Naive thymus-derived CD8-positive, alpha-beta T cell (primary cell): ENCODE measurements around the gene PER1. TPM values are rescaled to one million over a fixed set of nuclear protein-coding genes. Genes with fewer than 3 reads are reported as not detected.
A peak's percentile ranks its signal among the peaks of the same experiment; 100 is the strongest.
"Not testable (repeated sequence)": the region's sequence is repeated elsewhere in the genome, so short reads cannot be mapped to it uniquely, and the experiment has no call there.

Source experiments
- ATAC-seq, 2 donors: fragments of 150-1000 bp; cut with Tn5 transposase in 1 of 2; sonication (Bioruptor Pico), chemical (Tn5 transposase) in 1 of 2; 1 replicate in 1 of 2; 2 replicates in 1 of 2; pipeline ENCODE4 v1.10.0; 2021; ENCODE audit warnings: mild to moderate bottlenecking in 2 of 2, moderate library complexity in 2 of 2
- POLR2A ChIA-PET: fragments of 350-600 bp; sonication (Branson Sonifier 250); formaldehyde crosslinking; loops from one replicate; lab custom pipeline; 2021; ENCODE audit warnings: antibody characterized with exemption; lab: Charles Lee
- DNase-seq, 10 donors: peaks; one replicate each; pipeline versions ENCODE4 v3.0.0 to v3.0.0-alpha.2; 2020 to 2022
- H3K27ac Mint-ChIP-seq, 10 donors: one replicate each; pipeline ENCODE4 v1.8.0; 2020 to 2022; ENCODE audit warnings: mild to moderate bottlenecking in 10 of 10, mixed read lengths in 10 of 10, moderate library complexity in 4 of 10, inconsistent platforms in 1 of 10
- H3K27me3 Mint-ChIP-seq, 5 donors: one replicate each; pipeline ENCODE4 v1.8.0; 2021 to 2022; ENCODE audit warnings: mixed read lengths in 5 of 5
- H3K36me3 Mint-ChIP-seq, 3 donors: one replicate each; pipeline ENCODE4 v1.8.0; 2020 to 2022; ENCODE audit warnings: mixed read lengths in 3 of 3, mild to moderate bottlenecking in 2 of 3, inconsistent platforms in 1 of 3
- H3K4me1 Mint-ChIP-seq, 4 donors: one replicate each; pipeline ENCODE4 v1.8.0; 2021 to 2022; ENCODE audit warnings: mixed read lengths in 4 of 4
- H3K4me3 Mint-ChIP-seq, 10 donors: one replicate each; pipeline ENCODE4 v1.8.0; 2020 to 2022; ENCODE audit warnings: mild to moderate bottlenecking in 10 of 10, mixed read lengths in 10 of 10, moderate library complexity in 6 of 10, inconsistent platforms in 1 of 10
- H3K9me3 Mint-ChIP-seq, 9 donors: one replicate each; pipeline ENCODE4 v1.8.0; 2020 to 2022; ENCODE audit warnings: mixed read lengths in 9 of 9, mild to moderate bottlenecking in 3 of 9, inconsistent platforms in 1 of 9, moderate library complexity in 1 of 9
- polyA plus RNA-seq, 3 donors: library from polyadenylated mRNA; unstranded; fragments of 300-500 nt; fragmentation: Illumina TruSeq; gene quantifications; one replicate each; pipeline ENCODE4 v1.2.3, GENCODE V29; 2021
- total RNA-seq, 8 experiments: library from RNA in 2 of 8; stranded (reverse) in 2 of 8; gene quantifications; one replicate each; pipeline ENCODE4 v1.2.3 and lab custom pipeline; 2021 to 2026

The PER1 gene
- total and polyA plus RNA-seq, 5 experiments from 2014 or later: 6.1 to 153 (median 11.4) TPM

GRCh38 chr17:8185582-8186445 is 33.6 kb upstream of the PER1 start:
- H3K4me1 Mint-ChIP-seq: peaks cover 10 to 30% (median 20%) of the 10 kb centered on the region in 4 donors
- H3K27ac Mint-ChIP-seq: no peak overlapping the region
- no peak overlapping the region for H3K4me3 Mint-ChIP-seq
- H3K36me3 Mint-ChIP-seq: no peaks in the 10 kb centered on the region
- no peaks in the 10 kb centered on the region for H3K9me3 Mint-ChIP-seq
- H3K27me3 Mint-ChIP-seq: no peaks in the 10 kb centered on the region
- peak; percentile 72 to 97 (median 89) for DNase-seq
- POLR2A ChIA-PET: interaction anchor here (0.7 to 26.2 kb wide), 10 partner anchors 15 to 110 kb away, joined by 3 to 1171 read pairs (median 17); partner anchors contain the start of genes ALOXE3, CTC1, HES7 and PER1
- peak; percentile 5 to 9 for ATAC-seq

GRCh38 chr17:8176998-8177731 is 25.0 kb upstream of the PER1 start:
- Mint-ChIP-seq H3K9me3 (no peaks in the 10 kb centered on the region), H3K4me3 (peak overlapping the region; percentile 89 to 94 (median 92)), H3K4me1 (peaks cover 21 to 59% (median 52%) of the 10 kb centered on the region in 4 donors), H3K36me3 (no peaks in the 10 kb centered on the region), H3K27me3 (no peaks in the 10 kb centered on the region), H3K27ac (peak overlapping the region; percentile 92 to 100 (median 100))
- ATAC-seq (no peak), DNase-seq (no peak)
- POLR2A ChIA-PET: interaction anchor here (0.6 to 41.9 kb wide), 7 partner anchors 5 to 71 kb away, joined by 3 to 1171 read pairs (median 8); partner anchors contain the start of genes BORCS6, CTC1, PER1 and TMEM107

GRCh38 chr17:8176197-8176940 is 24.2 kb upstream of the PER1 start, which contains the start of gene TMEM107:
Gene TMEM107 (minus strand): TSS chr17:8176380. CDS start chr17:8176286, 94 bp downstream.
- no peaks in the 10 kb centered on the region for H3K9me3 Mint-ChIP-seq
- peak within 1 kb of the TSS; percentile 92 to 100 (median 100) for H3K27ac Mint-ChIP-seq
- H3K4me1 Mint-ChIP-seq: peaks cover 21 to 59% (median 54%) of the 10 kb centered on the region in 4 donors
- peak within 1 kb of the TSS; percentile 89 to 94 (median 92) for H3K4me3 Mint-ChIP-seq
- H3K27me3 Mint-ChIP-seq: no peaks in the 10 kb centered on the region
- DNase-seq (peak; percentile 79 to 93 (median 84)), ATAC-seq (peak; percentile 56 to 67)
- POLR2A ChIA-PET: interaction anchor here (0.8 to 41.9 kb wide), 9 partner anchors 6 to 119 kb away, joined by 3 to 1171 read pairs (median 4); partner anchors contain the start of genes BORCS6, CTC1, PER1 and SLC25A35
- H3K36me3 Mint-ChIP-seq: no peaks in the 10 kb centered on the region

- POLR2A ChIA-PET: interaction anchor here (0.9 to 41.9 kb wide), 7 partner anchors 6 to 120 kb away, joined by 3 to 1171 read pairs (median 8); partner anchors contain the start of genes BORCS6, CTC1, PER1 and SLC25A35
- Mint-ChIP-seq H3K27ac (peak overlapping the region; percentile 92 to 100 (median 100)), H3K36me3 (no peaks in the 10 kb centered on the region), H3K4me3 (peak overlapping the region; percentile 89 to 94 (median 92)), H3K9me3 (no peaks in the 10 kb centered on the region), H3K27me3 (no peaks in the 10 kb centered on the region), H3K4me1 (peaks cover 20 to 56% (median 52%) of the 10 kb centered on the region in 4 donors)
- no peak for ATAC-seq
- no peak for DNase-seq
These were observed 23.6 kb upstream of the PER1 start for GRCh38 chr17:8175795-8176196.

- Mint-ChIP-seq H3K27me3 (no peaks in the 10 kb centered on the region), H3K4me3 (peak overlapping the region; percentile 84 to 95 (median 92)), H3K36me3 (no peaks in the 10 kb centered on the region), H3K9me3 (no peaks in the 10 kb centered on the region), H3K27ac (peak overlapping the region; percentile 99 to 100 (median 100)), H3K4me1 (peaks cover 20 to 55% (median 50%) of the 10 kb centered on the region in 4 donors)
- no peak for DNase-seq
- POLR2A ChIA-PET: interaction anchor here (0.5 to 41.9 kb wide), 16 partner anchors 8 to 330 kb away, joined by 3 to 1171 read pairs (median 6); partner anchors contain the start of genes BORCS6, CTC1, PER1 and PFAS
- no peak for ATAC-seq
These were observed 21.7 kb upstream of the PER1 start for GRCh38 chr17:8173871-8174322.

GRCh38 chr17:8173056-8173870 is 21.1 kb upstream of the PER1 start:
- Mint-ChIP-seq H3K9me3 (no peaks in the 10 kb centered on the region), H3K4me1 (peaks cover 20 to 61% (median 52%) of the 10 kb centered on the region in 4 donors), H3K4me3 (peak overlapping the region; percentile 84 to 95 (median 92)), H3K27ac (peak overlapping the region; percentile 99 to 100 (median 100)), H3K27me3 (no peaks in the 10 kb centered on the region), H3K36me3 (no peaks in the 10 kb centered on the region)
- peak; percentile 81 to 85 for ATAC-seq
- DNase-seq: peak; percentile 43 to 95 (median 83)
- POLR2A ChIA-PET: interaction anchor here (0.5 to 41.9 kb wide), 17 partner anchors 9 to 590 kb away, joined by 3 to 1171 read pairs (median 5); partner anchors contain the start of genes BORCS6, CTC1, MPDU1 and PER1

- not testable (repeated sequence) for ATAC-seq, DNase-seq, H3K36me3 Mint-ChIP-seq, H3K4me3 Mint-ChIP-seq, H3K27ac Mint-ChIP-seq, H3K9me3 Mint-ChIP-seq, H3K27me3 Mint-ChIP-seq
- peaks cover 8 to 50% (median 40%) of the 10 kb centered on the region in 4 donors for H3K4me1 Mint-ChIP-seq
- POLR2A ChIA-PET: interaction anchor here (0.7 to 41.9 kb wide), 3 partner anchors 12 to 66 kb away, joined by 10 to 1171 read pairs (median 1171); partner anchors contain the start of genes BORCS6, PER1, TMEM107 and VAMP2
These were observed 18.0 kb upstream of the PER1 start for GRCh38 chr17:8170186-8170585.

- peaks cover 16 to 46% (median 36%) of the 10 kb centered on the region in 4 donors for H3K4me1 Mint-ChIP-seq
- H3K36me3 Mint-ChIP-seq: no peaks in the 10 kb centered on the region
- ATAC-seq (no peak), DNase-seq (no peak)
- POLR2A ChIA-PET: interaction anchor here (0.7 to 41.9 kb wide), 4 partner anchors 9 to 54 kb away, joined by 3 to 1171 read pairs (median 10); partner anchors contain the start of genes BORCS6 and TMEM107
- no peaks in the 10 kb centered on the region for H3K27me3 Mint-ChIP-seq
- H3K27ac Mint-ChIP-seq: peak overlapping the region in 1 of 10 donors; percentile 8
- no peaks in the 10 kb centered on the region for H3K9me3 Mint-ChIP-seq
- H3K4me3 Mint-ChIP-seq: no peak overlapping the region
These were observed 15.3 kb upstream of the PER1 start for GRCh38 chr17:8167526-8167925.

- Mint-ChIP-seq H3K4me3 (no peak overlapping the region), H3K9me3 (no peaks in the 10 kb centered on the region), H3K27me3 (no peaks in the 10 kb centered on the region), H3K36me3 (peaks cover 0 to 1% (median under 1%) of the 10 kb centered on the region in 3 donors), H3K27ac (peak overlapping the region in 6 of 10 donors; percentile 14 to 83 (median 60)), H3K4me1 (peaks cover 16 to 44% (median 35%) of the 10 kb centered on the region in 4 donors)
- DNase-seq: peak in 1 of 10 donors; percentile 45
- ATAC-seq: no peak
- POLR2A ChIA-PET: interaction anchor here (0.6 to 41.9 kb wide), 3 partner anchors 15 to 54 kb away, joined by 5 to 1171 read pairs (median 5); partner anchors contain the start of genes BORCS6 and TMEM107
These were observed 14.5 kb upstream of the PER1 start for GRCh38 chr17:8166731-8167130.

- H3K36me3 Mint-ChIP-seq: peaks cover 3 to 21% (median 12%) of the 10 kb centered on the region in 3 donors
- H3K4me1 Mint-ChIP-seq: peaks cover 29 to 57% (median 52%) of the 10 kb centered on the region in 4 donors
- no peaks in the 10 kb centered on the region for H3K9me3 Mint-ChIP-seq
- no peaks in the 10 kb centered on the region for H3K27me3 Mint-ChIP-seq
- peak in 1 of 10 donors; percentile 62 for DNase-seq
- H3K4me3 Mint-ChIP-seq: peak overlapping the region; percentile 81 to 94 (median 88)
- peak overlapping the region; percentile 95 to 99 (median 98) for H3K27ac Mint-ChIP-seq
- ATAC-seq: peak in 1 of 2 donors; percentile 19
- POLR2A ChIA-PET: interaction anchor here (0.9 to 41.9 kb wide), 14 partner anchors 10 to 478 kb away, joined by 3 to 1171 read pairs (median 6); partner anchors contain the start of genes BORCS6, CTC1, PER1 and SLC25A35
These were observed 12.6 kb upstream of the PER1 start for GRCh38 chr17:8164815-8165131.
